K562 (cell line): ENCODE measurements around the gene PLEKHG4B. TPM values are rescaled to one million over a fixed set of nuclear protein-coding genes. Genes with fewer than 3 reads are reported as not detected.

ENCODE experiments used
- ATAC-seq: fragments of 200-7000 bp; cut with Tn5 transposase; 3 replicates; pipeline ENCODE4 v1.9.1; 2020; ENCODE audit warnings: moderate library complexity
- BruUV-seq: library from RNA; stranded (reverse); fragments of 400-500 nt; replicated peaks from 2 replicates; lab custom pipeline; 2021; lab: Mats Ljungman, UMichigan
- CTCF ChIA-PET: fragments of 300-600 bp; formaldehyde crosslinking; extraction: SDS; loops from one replicate; lab custom pipeline; 2021; ENCODE audit warnings: low intra/inter-chr PET ratio; lab: Yijun Ruan, JAX
- POLR2A ChIA-PET: fragments of 300-600, 350-650 bp; sonication (Branson Sonifier 250); formaldehyde crosslinking; extraction: SDS; loops from one replicate; lab custom pipeline; 2021; ENCODE audit warnings: antibody characterized with exemption, inconsistent platforms; lab: Yijun Ruan, JAX
- DNase-seq, 4 experiments: peaks; one replicate each; pipeline versions ENCODE4 v3.0.0 to v3.0.0-alpha.2; 2011 to 2018; ENCODE audit warnings: low spot score in 3 of 4, mixed read lengths in 3 of 4; ENCODE audit errors: extremely low read depth in 1 of 4
- FAIRE-seq: peaks from 2 replicates; lab custom pipeline; 2011; peaks lifted over from hg19 to GRCh38; lab: Jason Lieb, UNC
- H2AFZ ChIP-seq: 2 replicates; pipeline ENCODE4 v1.6.0; 2011; ENCODE audit warnings: low read depth, low read length, control low read depth, inconsistent platforms
- H3K27ac ChIP-seq: fragments of 200-600 bp; 3 replicates; pipeline ENCODE4 v1.8.0; 2011; ENCODE audit warnings: low read depth, mild to moderate bottlenecking, control low read depth, inconsistent platforms, low read length, moderate library complexity, mixed read lengths; ENCODE audit errors: extremely low read depth
- H3K27me3 ChIP-seq, 2 experiments: fragments of 300-600 bp in 1 of 2; 2 replicates in 1 of 2; 3 replicates in 1 of 2; pipeline versions ENCODE4 v1.6.0 to v1.8.0; 2011; ENCODE audit warnings: inconsistent platforms in 2 of 2, low read length in 2 of 2, mild to moderate bottlenecking in 1 of 2, mixed read lengths in 1 of 2, moderate library complexity in 1 of 2; ENCODE audit not compliant: control insufficient read depth in 2 of 2, insufficient read depth in 2 of 2
- H3K36me3 ChIP-seq: fragments of 300-600 bp; 3 replicates; pipeline ENCODE4 v1.8.0; 2011; ENCODE audit warnings: mild to moderate bottlenecking, low read length, inconsistent platforms; ENCODE audit not compliant: control insufficient read depth, insufficient read depth
- H3K4me1 ChIP-seq, 2 experiments: fragments of 200-600 bp in 1 of 2; replicated peaks in 1 of 2; 2 replicates in 1 of 2; 3 replicates in 1 of 2; pipeline versions ENCODE4 v1.5.1 to v1.8.0; 2011; ENCODE audit warnings: inconsistent platforms in 2 of 2, low read length in 2 of 2, mild to moderate bottlenecking in 1 of 2, mixed read lengths in 1 of 2, moderate library complexity in 1 of 2; ENCODE audit not compliant: control insufficient read depth in 2 of 2, insufficient read depth in 2 of 2
- H3K4me2 ChIP-seq: 2 replicates; pipeline ENCODE4 v1.6.1; 2011; ENCODE audit warnings: low read length, control low read depth, inconsistent platforms, mixed read lengths; ENCODE audit not compliant: insufficient read depth
- H3K4me3 ChIP-seq: fragments of 200-600 bp; sonication (generic), shearing (Covaris generic); 2 replicates; pipeline ENCODE4 v1.5.1; 2016; ENCODE audit warnings: control low read depth, inconsistent platforms
- H3K79me2 ChIP-seq: fragments of 200-600 bp; 3 replicates; pipeline ENCODE4 v1.8.0; 2011; ENCODE audit warnings: low read length, inconsistent platforms; ENCODE audit not compliant: control insufficient read depth, insufficient read depth
- H3K9ac ChIP-seq, 2 experiments: 2 replicates each; pipeline versions ENCODE4 v1.6.0 to v1.6.1; 2011; ENCODE audit warnings: low read depth in 2 of 2, low read length in 2 of 2, control low read depth in 1 of 2, inconsistent platforms in 1 of 2, mild to moderate bottlenecking in 1 of 2, mixed read lengths in 1 of 2; ENCODE audit not compliant: insufficient read depth in 1 of 2
- H3K9me1 ChIP-seq: one replicate; pipeline ENCODE4 v1.6.0; 2011; ENCODE audit warnings: inconsistent platforms, mild to moderate bottlenecking, low read length, moderate library complexity; ENCODE audit not compliant: control insufficient read depth, insufficient read depth
- H3K9me3 ChIP-seq: replicated peaks from 2 replicates; pipeline ENCODE4 v1.5.1; 2011; ENCODE audit warnings: low read depth, low read length, inconsistent platforms; ENCODE audit not compliant: control insufficient read depth, insufficient read depth
- H4K20me1 ChIP-seq: replicated peaks from 2 replicates; pipeline ENCODE4 v1.6.1; 2011; ENCODE audit warnings: low read length, inconsistent platforms, mixed read lengths; ENCODE audit not compliant: control insufficient read depth, insufficient read depth
- CBX1 ChIP-seq: sonication (generic); IDR thresholded peaks from 2 replicates; pipeline ENCODE4 v1.6.1; 2016; ENCODE audit warnings: antibody characterized with exemption, low read depth, mild to moderate bottlenecking
- PCBP1 ChIP-seq: fragments of 200-400 bp; formaldehyde crosslinking; IDR thresholded peaks from 2 replicates; pipeline ENCODE4 v1.6.1; 2018; ENCODE audit warnings: mild to moderate bottlenecking, low read depth, low read length; ENCODE audit not compliant: poor library complexity, severe bottlenecking
- POLR2A ChIP-seq: fragments of 450-650 bp; conservative IDR thresholded peaks from 2 replicates; pipeline ENCODE4 v1.6.1; 2016
- POU5F1 ChIP-seq: fragments of 150-350 bp; IDR thresholded peaks from 2 replicates; pipeline ENCODE4 v1.6.1; 2014; ENCODE audit warnings: borderline replicate concordance, low read length, low read depth, mild to moderate bottlenecking; ENCODE audit not compliant: partially characterized antibody
- TOE1 ChIP-seq, 2 experiments: fragments of 450-650 bp in 1 of 2; sonication (generic) in 1 of 2; formaldehyde crosslinking in 1 of 2; IDR thresholded peaks; 2 replicates each; pipeline versions ENCODE4 v1.7.1 to v1.8.0; 2016 to 2022; ENCODE audit warnings: borderline replicate concordance in 2 of 2, mild to moderate bottlenecking in 2 of 2, antibody characterized with exemption in 1 of 2, inconsistent platforms in 1 of 2, low read depth in 1 of 2, missing genetic modification reagents in 1 of 2, moderate library complexity in 1 of 2
- ZBTB8A ChIP-seq: fragments of 450-650 bp; IDR thresholded peaks from 2 replicates; pipeline ENCODE4 v1.6.1; 2018; ENCODE audit warnings: mild to moderate bottlenecking, moderate library complexity; ENCODE audit not compliant: partially characterized antibody
- WGBS: fragments of 100-300 bp; shearing (Covaris generic); methylation state at CpG from one replicate; pipeline ENCODE4 v1.1.6; 2016; ENCODE audit warnings: low coverage, mixed read lengths; ENCODE audit not compliant: insufficient coverage; ENCODE audit errors: missing lambda C conversion rate; 5-methylcytosine and 5-hydroxymethylcytosine counted together
- in situ Hi-C: fragments of 300-500 bp; cut with MboI; formaldehyde crosslinking; loops from 4 replicates; pipeline ENCODE4 v1.15.0; 2018; ENCODE audit warnings: inconsistent platforms, mixed read lengths
- intact Hi-C: fragments of 100-400 bp; cut with micrococcal nuclease; formaldehyde crosslinking; loops from 2 replicates; pipeline ENCODE4 v1.14.2; 2022
- polyA plus RNA-seq, 8 experiments: library from polyadenylated mRNA; depleted of rRNA in 4 of 8; stranded (reverse) in 5 of 8; unstranded in 3 of 8; fragments of >200 nt; fragmentation: Nextera tagmentation in 2 of 8; fragmentation: Illumina TruSeq in 1 of 8; extraction: Ambion mirVana in 2 of 8; extraction: Trizol in 1 of 8; gene quantifications; 2 replicates each; pipeline versions ENCODE4 v1.2.1 to v1.2.3, GENCODE V29; 2011 to 2014; ENCODE audit warnings: inconsistent platforms in 1 of 8, missing spikeins in 1 of 8
- total RNA-seq, 7 experiments: library from RNA; depleted of rRNA in 6 of 7; stranded (reverse); fragments of >200 nt in 6 of 7; fragmentation: Illumina TruSeq in 2 of 7; extraction: Trizol in 2 of 7; gene quantifications; 2 replicates each; pipeline versions ENCODE4 v1.2.1 to v1.2.3, GENCODE V29; 2011 to 2021; ENCODE audit warnings: low replicate concordance in 1 of 7
- TF ChIP-seq, protein P1 (sequence below): sonication (generic); formaldehyde crosslinking; IDR thresholded peaks from 2 replicates; pipeline ENCODE4 v1.8.0; 2022; ENCODE audit warnings: missing genetic modification reagents, mild to moderate bottlenecking, borderline replicate concordance

Gene PLEKHG4B
- total and polyA plus RNA-seq, 9 of the 15 experiments (the other 6 are each of a cell fraction or from before 2014, with no cell fraction given) = 0.02 TPM; not detected in 8

- in situ Hi-C loops = no loop called here
Measured at GRCh38 chr5:92401-93220, 643 bp downstream of the PLEKHG4B start.

More at GRCh38 chr5:92401-93220, 643 bp downstream of the PLEKHG4B start:
- Histone ChIP-seq H3K9me1 (no peaks in the 10 kb centered on the region), H3K4me3 (no peak overlapping the region), H3K9me3 (no peaks in the 10 kb centered on the region), H3K9ac (no peak overlapping the region), H3K27me3 (peaks cover 32 to 56% of the 10 kb centered on the region in 2 experiments), H3K4me2 (no peak overlapping the region), H3K79me2 (no peaks in the 10 kb centered on the region), H3K36me3 (no peaks in the 10 kb centered on the region), H3K4me1 (no peaks in the 10 kb centered on the region), H2AFZ (no peak overlapping the region), H3K27ac (no peak overlapping the region), H4K20me1 (0 out of 2 replicates have a peak, but pooled peaks cover 10% of the 10 kb centered on the region)
- DNase-seq = no peak
- TF ChIP-seq ZBTB8A (no peak), POLR2A (no peak), POU5F1 (no peak), CBX1 (no peak), PCBP1 (no peak), TOE1 (IDR thresholded peaks at IDR 0.05; ENCODE audit: borderline replicate concordance) (no peak), TOE1 (CRISPR knock-in tag; IDR thresholded peaks at IDR 0.05; ENCODE audit: borderline replicate concordance, low read depth) (no peak)
- TF ChIP-seq, protein P1, sequence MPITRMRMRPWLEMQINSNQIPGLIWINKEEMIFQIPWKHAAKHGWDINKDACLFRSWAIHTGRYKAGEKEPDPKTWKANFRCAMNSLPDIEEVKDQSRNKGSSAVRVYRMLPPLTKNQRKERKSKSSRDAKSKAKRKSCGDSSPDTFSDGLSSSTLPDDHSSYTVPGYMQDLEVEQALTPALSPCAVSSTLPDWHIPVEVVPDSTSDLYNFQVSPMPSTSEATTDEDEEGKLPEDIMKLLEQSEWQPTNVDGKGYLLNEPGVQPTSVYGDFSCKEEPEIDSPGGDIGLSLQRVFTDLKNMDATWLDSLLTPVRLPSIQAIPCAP (CRISPR knock-in tag) = no peak
- intact Hi-C loops = no loop called here
- CTCF ChIA-PET = no interaction called here
- BruUV-seq = no TSS peak
- WGBS = 12% methylated on average over 12 of the region's 37 CpGs
- FAIRE-seq = no peak
- no peak for ATAC-seq
- POLR2A ChIA-PET = interaction anchor here (0.7 kb wide), 1 partner anchor 10 kb away, joined by 3 read pairs; no protein-coding TSS in a partner anchor
